ENCODE results near the gene OGA. TPM values are rescaled to one million over a fixed set of nuclear protein-coding genes. Genes with fewer than 3 reads are reported as not detected.

The OGA gene
- total and polyA plus RNA-seq, 4 donors: 38.7 to 171 (median 112) TPM

- ATAC-seq (ENCODE audit: low FRiP score) (no peak), DNase-seq (no peak)
- Histone ChIP-seq H3K4me3 (ENCODE audit: low read length in 2 of 2) (no peak overlapping the region), H3K9me3 (ENCODE audit: control insufficient read depth, low read length) (no peaks in the 10 kb centered on the region), H3K27me3 (ENCODE audit: control insufficient read depth in 1 of 2, insufficient read depth in 2 of 2, low read length in 1 of 2) (no peaks in the 10 kb centered on the region), H3K27ac (ENCODE audit: low read depth in 1 of 2, low read length in 2 of 2) (no peak overlapping the region), H3K4me1 (ENCODE audit: control insufficient read depth in 1 of 2, insufficient read depth in 2 of 2, low read length in 2 of 2) (no peaks in the 10 kb centered on the region), H3K36me3 (ENCODE audit: control insufficient read depth in 1 of 2, insufficient read depth in 2 of 2, low read length in 1 of 2) (no peaks in the 10 kb centered on the region)
- intact Hi-C loops (cut with DNase I): no loop called here
- 95 to 97% methylated on average over 5 of the region's 5 CpGs for WGBS, 2 donors
These were observed 55.5 kb downstream of the OGA start for GRCh38 chr10:101762736-101763135.

DNA sequence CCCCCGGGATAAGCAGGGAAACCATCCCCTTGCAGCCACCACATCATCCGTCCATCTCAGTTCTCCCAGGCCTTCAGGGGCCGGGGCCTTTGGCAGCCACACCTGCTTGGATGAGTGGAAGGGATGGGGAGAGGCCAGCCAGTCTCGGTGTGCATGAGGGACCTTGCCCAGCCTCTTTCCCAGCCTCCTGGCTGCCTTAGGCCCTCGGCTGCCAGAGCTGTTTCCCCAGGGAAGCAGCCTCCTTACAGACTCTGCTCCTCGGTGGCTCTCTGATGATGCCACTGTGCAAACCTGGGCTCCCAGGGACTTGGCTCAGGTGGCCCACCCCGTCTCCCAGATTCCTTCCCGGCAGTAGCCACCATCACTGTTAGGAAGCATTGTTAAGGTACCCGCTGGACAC is 57.0 kb downstream of the OGA start:
- intact Hi-C loops (cut with DNase I): no loop called here
- 74 to 82% methylated on average over 8 to 9 of the region's 9 CpGs for WGBS, 2 donors
- Histone ChIP-seq H3K4me1 (ENCODE audit: control insufficient read depth in 1 of 2, insufficient read depth in 2 of 2, low read length in 2 of 2) (no peaks in the 10 kb centered on the region), H3K27me3 (ENCODE audit: control insufficient read depth in 1 of 2, insufficient read depth in 2 of 2, low read length in 1 of 2) (no peaks in the 10 kb centered on the region), H3K9me3 (ENCODE audit: control insufficient read depth, low read length) (no peaks in the 10 kb centered on the region), H3K36me3 (ENCODE audit: control insufficient read depth in 1 of 2, insufficient read depth in 2 of 2, low read length in 1 of 2) (no peaks in the 10 kb centered on the region), H3K4me3 (ENCODE audit: low read length in 2 of 2) (no peak overlapping the region), H3K27ac (ENCODE audit: low read depth in 1 of 2, low read length in 2 of 2) (no peak overlapping the region)
- ATAC-seq (ENCODE audit: low FRiP score): no peak
- no peak for DNase-seq

DNA sequence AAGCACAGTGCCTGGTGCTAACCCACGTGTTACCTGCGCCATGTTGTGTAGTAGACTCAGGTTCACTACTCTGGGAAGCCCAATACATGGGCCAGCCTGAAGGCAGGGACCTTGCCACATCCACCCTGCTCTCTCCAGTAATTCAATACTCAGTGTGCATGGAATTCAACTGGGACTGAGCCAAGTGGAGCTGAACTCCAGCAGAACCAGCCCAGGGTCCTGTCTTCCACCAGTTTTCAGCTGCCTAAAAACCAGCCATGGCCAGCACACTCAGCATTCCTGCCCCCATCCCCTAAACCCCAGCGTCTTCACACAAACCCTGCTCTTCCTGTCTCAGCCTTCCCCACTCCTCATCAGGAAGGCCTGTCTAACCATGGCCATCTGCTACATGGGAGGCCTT is 57.7 kb downstream of the OGA start:
- no peaks in the 10 kb centered on the region for H3K27me3 ChIP-seq (ENCODE audit: control insufficient read depth in 1 of 2, insufficient read depth in 2 of 2, low read length in 1 of 2)
- intact Hi-C loops (cut with DNase I): no loop called here
- H3K27ac ChIP-seq (ENCODE audit: low read depth in 1 of 2, low read length in 2 of 2): no peak overlapping the region
- ATAC-seq (ENCODE audit: low FRiP score) (no peak), DNase-seq (no peak)
- H3K4me3 ChIP-seq (ENCODE audit: low read length in 2 of 2): no peak overlapping the region
- no peaks in the 10 kb centered on the region for H3K36me3 ChIP-seq (ENCODE audit: control insufficient read depth in 1 of 2, insufficient read depth in 2 of 2, low read length in 1 of 2)
- H3K9me3 ChIP-seq (ENCODE audit: control insufficient read depth, low read length): no peaks in the 10 kb centered on the region
- 85 to 89% methylated on average over 3 of the region's 3 CpGs for WGBS, 2 donors
- no peaks in the 10 kb centered on the region for H3K4me1 ChIP-seq (ENCODE audit: control insufficient read depth in 1 of 2, insufficient read depth in 2 of 2, low read length in 2 of 2)

GRCh38 chr10:101759309-101760247 is 58.7 kb downstream of the OGA start:
- WGBS, 2 donors: 66 to 69% methylated on average over 12 of the region's 12 CpGs
- Histone ChIP-seq H3K4me1 (ENCODE audit: control insufficient read depth in 1 of 2, insufficient read depth in 2 of 2, low read length in 2 of 2) (no peaks in the 10 kb centered on the region), H3K27me3 (ENCODE audit: control insufficient read depth in 1 of 2, insufficient read depth in 2 of 2, low read length in 1 of 2) (no peaks in the 10 kb centered on the region), H3K36me3 (ENCODE audit: control insufficient read depth in 1 of 2, insufficient read depth in 2 of 2, low read length in 1 of 2) (no peaks in the 10 kb centered on the region), H3K27ac (ENCODE audit: low read depth in 1 of 2, low read length in 2 of 2) (no peak overlapping the region), H3K9me3 (ENCODE audit: control insufficient read depth, low read length) (no peaks in the 10 kb centered on the region), H3K4me3 (ENCODE audit: low read length in 2 of 2) (no peak overlapping the region)
- DNase-seq (no peak), ATAC-seq (ENCODE audit: low FRiP score) (peak; percentile 38)
- intact Hi-C loops (cut with DNase I): no loop called here

DNA sequence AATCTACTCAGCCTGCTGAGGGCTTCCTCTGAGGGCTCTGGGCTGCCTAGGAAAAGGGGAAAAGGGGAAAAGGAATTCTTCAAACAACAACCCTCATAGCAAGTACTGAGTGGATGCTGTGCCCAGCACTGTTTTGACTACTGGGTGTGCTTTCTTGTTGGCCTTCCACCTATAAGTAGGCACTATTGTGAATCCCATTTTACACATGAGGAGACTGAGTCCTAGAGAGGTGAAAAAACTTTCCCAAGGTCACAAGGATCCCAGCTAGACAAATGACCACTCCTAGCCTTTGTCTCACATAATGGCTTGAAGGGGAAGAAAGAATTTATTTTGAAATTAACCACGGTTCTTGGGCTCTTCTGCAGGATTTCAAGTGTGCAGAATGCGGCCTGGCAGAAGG is 59.4 kb downstream of the OGA start:
- no peak overlapping the region for H3K4me3 ChIP-seq (ENCODE audit: low read length in 2 of 2)
- DNase-seq (no peak), ATAC-seq (ENCODE audit: low FRiP score) (no peak)
- WGBS, 2 donors: 82 to 83% methylated on average over 2 of the region's 2 CpGs
- no peaks in the 10 kb centered on the region for H3K4me1 ChIP-seq (ENCODE audit: control insufficient read depth in 1 of 2, insufficient read depth in 2 of 2, low read length in 2 of 2)
- H3K9me3 ChIP-seq (ENCODE audit: control insufficient read depth, low read length): no peaks in the 10 kb centered on the region
- no peaks in the 10 kb centered on the region for H3K27me3 ChIP-seq (ENCODE audit: control insufficient read depth in 1 of 2, insufficient read depth in 2 of 2, low read length in 1 of 2)
- H3K27ac ChIP-seq (ENCODE audit: low read depth in 1 of 2, low read length in 2 of 2): no peak overlapping the region
- no peaks in the 10 kb centered on the region for H3K36me3 ChIP-seq (ENCODE audit: control insufficient read depth in 1 of 2, insufficient read depth in 2 of 2, low read length in 1 of 2)
- intact Hi-C loops (cut with DNase I): no loop called here

- H3K4me1 ChIP-seq (ENCODE audit: control insufficient read depth in 1 of 2, insufficient read depth in 2 of 2, low read length in 2 of 2): no peaks in the 10 kb centered on the region
- H3K36me3 ChIP-seq (ENCODE audit: control insufficient read depth in 1 of 2, insufficient read depth in 2 of 2, low read length in 1 of 2): no peaks in the 10 kb centered on the region
- 77 to 81% methylated on average over 3 of the region's 3 CpGs for WGBS, 2 donors
- DNase-seq (no peak), ATAC-seq (ENCODE audit: low FRiP score) (no peak)
- H3K4me3 ChIP-seq (ENCODE audit: low read length in 2 of 2): no peak overlapping the region
- H3K27me3 ChIP-seq (ENCODE audit: control insufficient read depth in 1 of 2, insufficient read depth in 2 of 2, low read length in 1 of 2): no peaks in the 10 kb centered on the region
- intact Hi-C loops (cut with DNase I): no loop called here
- no peaks in the 10 kb centered on the region for H3K9me3 ChIP-seq (ENCODE audit: control insufficient read depth, low read length)
- no peak overlapping the region for H3K27ac ChIP-seq (ENCODE audit: low read depth in 1 of 2, low read length in 2 of 2)
These were observed 66.0 kb downstream of the OGA start for GRCh38 chr10:101752241-101752640.

- H3K4me1 ChIP-seq (ENCODE audit: control insufficient read depth in 1 of 2, insufficient read depth in 2 of 2, low read length in 2 of 2): no peaks in the 10 kb centered on the region
- no peaks in the 10 kb centered on the region for H3K9me3 ChIP-seq (ENCODE audit: control insufficient read depth, low read length)
- intact Hi-C loops (cut with DNase I): no loop called here
- no peak overlapping the region for H3K27ac ChIP-seq (ENCODE audit: low read depth in 1 of 2, low read length in 2 of 2)
- DNase-seq (no peak), ATAC-seq (ENCODE audit: low FRiP score) (no peak)
- WGBS, 2 donors: 66 to 72% methylated on average over 19 of the region's 19 CpGs
- no peaks in the 10 kb centered on the region for H3K27me3 ChIP-seq (ENCODE audit: control insufficient read depth in 1 of 2, insufficient read depth in 2 of 2, low read length in 1 of 2)
- H3K36me3 ChIP-seq (ENCODE audit: control insufficient read depth in 1 of 2, insufficient read depth in 2 of 2, low read length in 1 of 2): no peaks in the 10 kb centered on the region
- no peak overlapping the region for H3K4me3 ChIP-seq (ENCODE audit: low read length in 2 of 2)
These were observed 68.9 kb downstream of the OGA start for GRCh38 chr10:101749047-101750016.

DNA sequence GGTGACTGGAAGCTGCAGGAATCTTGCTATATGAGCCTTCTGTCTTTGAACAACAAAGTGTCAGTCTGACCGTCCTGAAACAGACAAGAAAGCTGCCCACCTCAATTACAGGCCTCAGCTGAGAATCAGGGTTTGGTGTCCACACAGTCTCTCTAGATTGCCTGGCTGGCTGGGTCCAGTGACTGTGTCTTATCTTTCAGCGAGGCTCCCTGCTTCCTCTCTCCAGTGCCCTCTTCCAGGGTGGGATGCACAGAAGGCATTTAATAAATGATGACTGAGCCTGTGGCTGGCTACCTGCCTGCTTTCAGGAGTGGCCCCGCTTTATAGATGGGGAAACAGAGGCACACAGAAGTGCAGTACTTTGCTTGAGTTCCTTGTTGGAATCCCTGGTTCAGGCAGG is 69.7 kb downstream of the OGA start:
- 75 to 76% methylated on average over 3 of the region's 3 CpGs for WGBS, 2 donors
- ATAC-seq (ENCODE audit: low FRiP score): no peak

More for the DNA sequence above, 69.7 kb downstream of the OGA start:
- Histone ChIP-seq H3K4me1 (ENCODE audit: control insufficient read depth in 1 of 2, insufficient read depth in 2 of 2, low read length in 2 of 2) (no peaks in the 10 kb centered on the region), H3K27me3 (ENCODE audit: control insufficient read depth in 1 of 2, insufficient read depth in 2 of 2, low read length in 1 of 2) (no peaks in the 10 kb centered on the region), H3K27ac (ENCODE audit: low read depth in 1 of 2, low read length in 2 of 2) (no peak overlapping the region), H3K36me3 (ENCODE audit: control insufficient read depth in 1 of 2, insufficient read depth in 2 of 2, low read length in 1 of 2) (no peaks in the 10 kb centered on the region), H3K4me3 (ENCODE audit: low read length in 2 of 2) (no peak overlapping the region), H3K9me3 (ENCODE audit: control insufficient read depth, low read length) (no peaks in the 10 kb centered on the region)
- intact Hi-C loops (cut with DNase I): no loop called here
- DNase-seq: no peak

Measured in aorta (tissue), 5 donors.